Astrocyte (in vitro differentiated cells and primary cell): ENCODE results near the gene POLR2J2.
"Not testable (repeated sequence)": the region's sequence is repeated elsewhere in the genome, so short reads cannot be mapped to it uniquely, and the experiment has no call there.

Experiments
- CTCF ChIP-seq: IDR thresholded peaks from 2 replicates; pipeline ENCODE4 v1.5.1; 2011; ENCODE audit warnings: low read depth, mild to moderate bottlenecking, inconsistent platforms, low read length, moderate library complexity; ENCODE audit not compliant: insufficient read depth
- EZH2 ChIP-seq: IDR thresholded peaks from 2 replicates; pipeline ENCODE4 v1.6.1; 2012; ENCODE audit warnings: mild to moderate bottlenecking, low read length, inconsistent platforms; ENCODE audit not compliant: insufficient read depth

- not testable (repeated sequence) for TF ChIP-seq CTCF, EZH2
These were observed 23.6 kb downstream of the POLR2J2 start for GRCh38 chr7:102647813-102648212.
